Stomach (tissue), 9 donors: ENCODE measurements around the gene PLLP. TPM values are rescaled to one million over a fixed set of nuclear protein-coding genes. Genes with fewer than 3 reads are reported as not detected.

ENCODE experiments used
- DNase-seq, 2 donors: peaks; one replicate each; pipeline versions ENCODE4 v3.0.0 to v3.0.0-alpha.2; 2013 to 2019
- H3K27ac ChIP-seq, 5 donors: fragments of 200-600 bp in 4 of 5; sonication (generic) in 4 of 5; one replicate each; pipeline ENCODE4 v1.5.1; 2013 to 2019; ENCODE audit warnings: mild to moderate bottlenecking in 1 of 5, moderate library complexity in 1 of 5
- H3K27me3 ChIP-seq, 3 donors: fragments of 200-600 bp; sonication (generic); one replicate each; pipeline ENCODE4 v1.5.1; 2017 to 2019; ENCODE audit warnings: mixed run types in 1 of 3
- H3K36me3 ChIP-seq, 4 donors: fragments of 200-600 bp; sonication (generic); 1 replicate in 3 of 4; 2 replicates in 1 of 4; pipeline ENCODE4 v1.5.1; 2016 to 2019
- H3K4me1 ChIP-seq, 4 donors: fragments of 200-600 bp; sonication (generic); one replicate each; pipeline ENCODE4 v1.5.1; 2016 to 2019
- H3K4me3 ChIP-seq, 4 donors: fragments of 200-600 bp; sonication (generic) in 3 of 4; one replicate each; pipeline ENCODE4 v1.5.1; 2016 to 2019; ENCODE audit warnings: mild to moderate bottlenecking in 1 of 4
- H3K9me3 ChIP-seq, 4 donors: fragments of 200-600 bp; sonication (generic); one replicate each; pipeline ENCODE4 v1.5.1; 2016 to 2019
- EP300 ChIP-seq: sonication (generic); formaldehyde crosslinking; IDR thresholded peaks from one replicate; pipeline ENCODE4 v1.6.1; 2017; ENCODE audit warnings: antibody characterized with exemption
- POLR2A ChIP-seq, 4 donors: fragments of 450-650 bp; IDR thresholded peaks; one replicate each; pipeline ENCODE4 v1.6.1; 2016; ENCODE audit warnings: antibody characterized with exemption in 4 of 4, control low read depth in 2 of 4, mild to moderate bottlenecking in 1 of 4, moderate library complexity in 1 of 4
- POLR2AphosphoS5 ChIP-seq, 3 donors: sonication (generic); formaldehyde crosslinking; IDR thresholded peaks; one replicate each; pipeline ENCODE4 v1.6.1; 2016; ENCODE audit warnings: antibody characterized with exemption in 3 of 3
- WGBS, 5 donors: extraction: QIAGEN DNeasy Blood & Tissue Kit in 3 of 5; methylation state at CpG; one replicate each; pipeline versions ENCODE4 v1.1.5 to v1.1.7; 2013 to 2018; 5-methylcytosine and 5-hydroxymethylcytosine counted together
- intact Hi-C: fragments of 100-400 bp; cut with DNase I; formaldehyde crosslinking; loops from one replicate; pipeline ENCODE4 v1.15.1; 2023; ENCODE audit warnings: low total_unique reads
- polyA plus RNA-seq, 3 donors: library from polyadenylated mRNA; stranded (reverse); fragments of 200-250 nt; gene quantifications; one replicate each; pipeline ENCODE4 v1.2.3, GENCODE V29; 2013
- total RNA-seq, 5 donors: library from RNA; depleted of rRNA; stranded (reverse); fragments of >200 nt; gene quantifications; one replicate each; pipeline versions ENCODE4 v1.1.0 to v1.2.3, GENCODE V29; 2014 to 2016
- TF ChIP-seq, protein P1 (sequence below), 7 experiments: fragments of 450-650 bp in 4 of 7; fragments of 200-600 bp in 3 of 7; sonication (generic) in 3 of 7; IDR thresholded peaks; one replicate each; pipeline ENCODE4 v1.5.1; 2016 to 2019; ENCODE audit warnings: antibody characterized with exemption in 7 of 7, control low read depth in 2 of 7, mild to moderate bottlenecking in 1 of 7
- donor health status: healthy with polysubstance abuse.
- donor health status: Bipolar disorder and iron deficiency.
- donor health status: healthy.

The PLLP gene
- total and polyA plus RNA-seq, 8 donors = 27.4 to 190 (median 51.0) TPM

DNA sequence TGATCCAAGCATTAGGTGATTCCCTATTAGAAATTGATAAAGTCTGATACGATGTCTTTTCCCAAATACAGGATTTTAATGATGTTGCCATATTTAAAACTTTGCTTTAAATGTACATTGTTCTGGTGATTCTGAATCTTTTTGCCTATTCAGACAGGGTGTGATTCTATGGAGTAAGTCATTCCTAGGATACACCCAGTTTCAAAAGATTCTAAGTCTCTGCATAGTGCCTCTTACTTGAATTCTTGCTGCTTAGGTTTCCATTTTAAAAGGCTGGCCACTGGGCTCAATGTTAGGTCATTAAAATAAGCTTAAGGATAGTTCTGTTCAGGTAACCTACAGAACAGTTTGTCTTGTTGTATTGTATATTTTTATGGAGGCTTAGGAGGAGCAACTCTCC is 61.4 kb downstream of the PLLP start:
- no peaks in the 10 kb centered on the region for H3K4me1 ChIP-seq
- intact Hi-C loops = no loop called here
- TF ChIP-seq POLR2AphosphoS5 (IDR thresholded peaks at IDR 0.05) (no peak), EP300 (no peak), POLR2A (IDR thresholded peaks at IDR 0.05) (no peak)
- TF ChIP-seq, protein P1, sequence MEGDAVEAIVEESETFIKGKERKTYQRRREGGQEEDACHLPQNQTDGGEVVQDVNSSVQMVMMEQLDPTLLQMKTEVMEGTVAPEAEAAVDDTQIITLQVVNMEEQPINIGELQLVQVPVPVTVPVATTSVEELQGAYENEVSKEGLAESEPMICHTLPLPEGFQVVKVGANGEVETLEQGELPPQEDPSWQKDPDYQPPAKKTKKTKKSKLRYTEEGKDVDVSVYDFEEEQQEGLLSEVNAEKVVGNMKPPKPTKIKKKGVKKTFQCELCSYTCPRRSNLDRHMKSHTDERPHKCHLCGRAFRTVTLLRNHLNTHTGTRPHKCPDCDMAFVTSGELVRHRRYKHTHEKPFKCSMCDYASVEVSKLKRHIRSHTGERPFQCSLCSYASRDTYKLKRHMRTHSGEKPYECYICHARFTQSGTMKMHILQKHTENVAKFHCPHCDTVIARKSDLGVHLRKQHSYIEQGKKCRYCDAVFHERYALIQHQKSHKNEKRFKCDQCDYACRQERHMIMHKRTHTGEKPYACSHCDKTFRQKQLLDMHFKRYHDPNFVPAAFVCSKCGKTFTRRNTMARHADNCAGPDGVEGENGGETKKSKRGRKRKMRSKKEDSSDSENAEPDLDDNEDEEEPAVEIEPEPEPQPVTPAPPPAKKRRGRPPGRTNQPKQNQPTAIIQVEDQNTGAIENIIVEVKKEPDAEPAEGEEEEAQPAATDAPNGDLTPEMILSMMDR (IDR thresholded peaks at IDR 0.05) = no peak
- H3K27me3 ChIP-seq = no peaks in the 10 kb centered on the region
- DNase-seq = no peak
- WGBS, 5 donors = 94 to 100% (median 95%) methylated on average over 1 of the region's 1 CpG
- H3K9me3 ChIP-seq = peaks cover 0 to 1% (median 0%) of the 10 kb centered on the region in 4 donors
- H3K36me3 ChIP-seq = peaks cover 54 to 98% (median 97%) of the 10 kb centered on the region in 4 donors
- no peak overlapping the region for H3K27ac ChIP-seq
- no peak overlapping the region for H3K4me3 ChIP-seq

DNA sequence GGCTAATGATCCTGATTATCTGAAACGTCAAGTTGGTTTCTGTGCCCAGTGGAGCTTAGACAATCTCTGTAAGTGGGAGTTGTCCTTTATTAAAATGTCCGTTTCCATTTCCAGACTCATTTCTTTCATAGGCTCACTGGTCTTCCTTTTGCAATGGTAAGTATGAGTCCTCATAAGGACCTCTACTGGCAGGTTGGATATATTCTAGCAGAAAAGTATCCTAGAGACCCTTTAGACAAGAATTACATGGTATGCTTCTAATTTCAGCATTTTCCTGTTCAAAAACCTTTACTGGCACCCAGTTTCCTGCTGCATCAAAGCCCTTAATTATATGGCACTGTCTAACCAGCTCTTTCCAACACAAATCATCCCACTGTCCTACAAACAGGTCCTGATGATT is 67.5 kb downstream of the PLLP start:
- TF ChIP-seq EP300 (no peak), POLR2A (IDR thresholded peaks at IDR 0.05) (no peak), POLR2AphosphoS5 (IDR thresholded peaks at IDR 0.05) (no peak)
- TF ChIP-seq, protein P1 (IDR thresholded peaks at IDR 0.05) = no peak
- no peak for DNase-seq
- H3K27me3 ChIP-seq = no peaks in the 10 kb centered on the region
- no peak overlapping the region for H3K4me3 ChIP-seq
- H3K9me3 ChIP-seq = peaks cover 0 to 23% (median 13%) of the 10 kb centered on the region in 4 donors
- intact Hi-C loops = no loop called here
- peaks cover 70 to 98% (median 97%) of the 10 kb centered on the region in 4 donors for H3K36me3 ChIP-seq
- no peak overlapping the region for H3K27ac ChIP-seq
- H3K4me1 ChIP-seq = no peaks in the 10 kb centered on the region
- WGBS, 5 donors = 91 to 96% (median 94%) methylated on average over 2 of the region's 2 CpGs

DNA sequence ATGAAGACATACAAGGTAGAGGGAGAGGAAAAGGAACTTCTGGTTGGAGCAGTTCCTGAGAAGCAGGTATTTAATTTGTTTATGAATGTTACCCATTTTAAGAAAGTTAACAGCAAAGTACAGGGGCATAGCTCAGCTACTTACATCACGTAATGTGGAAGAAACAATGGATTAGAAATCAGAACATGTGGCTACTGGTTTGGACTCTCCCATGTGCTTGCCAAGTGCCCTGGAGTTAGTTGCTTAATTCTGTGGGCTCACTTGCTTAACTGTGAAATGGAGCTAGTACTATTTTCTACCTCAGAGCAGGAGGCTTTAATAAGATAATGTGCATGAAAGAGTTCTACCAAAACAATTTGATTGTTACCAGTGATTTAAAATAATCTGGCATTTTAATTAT is 71.0 kb downstream of the PLLP start:
- peaks cover 74 to 100% (median 100%) of the 10 kb centered on the region in 4 donors for H3K36me3 ChIP-seq
- no peaks in the 10 kb centered on the region for H3K27me3 ChIP-seq
- DNase-seq = no peak
- intact Hi-C loops = no loop called here
- WGBS, 5 donors = 91 to 97% (median 94%) methylated on average over 1 of the region's 1 CpG
- TF ChIP-seq EP300 (no peak), POLR2A (IDR thresholded peaks at IDR 0.05) (no peak), POLR2AphosphoS5 (IDR thresholded peaks at IDR 0.05) (no peak)
- TF ChIP-seq, protein P1 (IDR thresholded peaks at IDR 0.05) = no peak
- no peaks in the 10 kb centered on the region for H3K4me1 ChIP-seq
- H3K9me3 ChIP-seq = peaks cover 0 to 23% (median 13%) of the 10 kb centered on the region in 4 donors
- no peak overlapping the region for H3K27ac ChIP-seq
- H3K4me3 ChIP-seq = no peak overlapping the region

DNA sequence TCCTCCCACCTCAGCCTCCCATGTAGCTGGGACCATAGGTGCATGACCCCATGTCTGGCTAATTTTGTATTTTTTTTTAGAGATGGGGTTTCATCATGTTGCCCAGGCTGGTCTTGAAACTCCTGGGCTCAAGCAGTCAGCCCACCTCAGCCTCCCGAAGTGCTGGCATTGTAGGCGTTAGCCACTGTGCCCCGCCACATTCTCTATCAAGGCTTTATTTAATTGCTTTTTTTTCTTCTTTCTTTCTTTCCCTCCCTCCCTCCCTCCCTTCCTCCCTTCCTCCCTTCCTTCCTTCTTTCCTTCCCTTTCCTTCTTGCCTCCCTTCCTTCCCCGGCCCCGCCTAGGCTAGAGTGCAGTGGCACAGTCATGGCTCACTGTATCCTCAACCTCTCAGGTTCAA is 74.7 kb downstream of the PLLP start:
- Histone ChIP-seq H3K4me3 (no peak overlapping the region), H3K9me3 (no peaks in the 10 kb centered on the region), H3K27ac (no peak overlapping the region), H3K36me3 (peaks cover 53 to 99% (median 99%) of the 10 kb centered on the region in 4 donors), H3K27me3 (no peaks in the 10 kb centered on the region), H3K4me1 (no peaks in the 10 kb centered on the region)
- no peak for DNase-seq
- WGBS, 5 donors = 91 to 99% (median 97%) methylated on average over 5 of the region's 5 CpGs
- intact Hi-C loops = no loop called here
- TF ChIP-seq EP300 (no peak), POLR2A (IDR thresholded peaks at IDR 0.05) (no peak), POLR2AphosphoS5 (IDR thresholded peaks at IDR 0.05) (no peak)
- TF ChIP-seq, protein P1 (IDR thresholded peaks at IDR 0.05) = no peak
